ENCODE results near the gene EIF1AD. TPM values are rescaled to one million over a fixed set of nuclear protein-coding genes. Genes with fewer than 3 reads are reported as not detected.
"Not testable (repeated sequence)": the region's sequence is repeated elsewhere in the genome, so short reads cannot be mapped to it uniquely, and the experiment has no call there.

The EIF1AD gene
- total RNA-seq, 4 donors from 2014 or later = 24.6 to 58.2 (median 28.8) TPM

DNA sequence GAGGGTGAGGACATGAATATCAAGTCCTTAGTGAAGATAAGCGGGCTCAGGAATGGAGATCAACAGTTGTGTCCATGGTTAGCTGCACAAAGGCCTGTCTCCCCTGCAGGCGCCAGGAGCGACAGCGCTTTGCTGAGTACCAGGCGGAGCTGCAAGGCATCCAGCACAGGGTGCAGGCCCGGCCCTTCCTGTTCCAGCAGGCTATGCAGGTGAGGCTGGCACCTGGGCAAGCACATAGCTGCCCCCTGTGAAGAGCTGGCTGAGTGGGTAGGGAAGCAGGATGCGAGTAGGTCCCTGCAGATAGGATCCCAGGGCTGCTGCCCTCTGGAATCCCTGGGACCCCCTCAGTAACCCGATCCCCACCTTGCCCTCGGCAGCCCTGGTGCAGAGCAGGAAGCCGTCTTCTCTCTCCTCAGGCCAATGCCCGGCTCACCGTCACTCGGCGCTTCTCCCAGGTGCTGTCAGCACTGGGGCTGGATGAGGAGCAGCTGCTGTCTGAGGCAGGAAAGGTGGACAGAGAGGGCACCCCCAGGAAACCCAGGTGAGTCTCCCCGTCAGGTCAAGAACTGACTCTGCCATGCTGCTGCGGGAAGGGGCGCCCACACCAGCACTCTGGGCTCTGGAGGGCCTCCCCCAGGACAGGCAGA, 43.1 kb downstream of the EIF1AD start:
- ATAC-seq (ENCODE audit: low FRiP score) (no peak), DNase-seq (ENCODE audit: low spot score) (no peak)
- TF ChIP-seq, protein P1, sequence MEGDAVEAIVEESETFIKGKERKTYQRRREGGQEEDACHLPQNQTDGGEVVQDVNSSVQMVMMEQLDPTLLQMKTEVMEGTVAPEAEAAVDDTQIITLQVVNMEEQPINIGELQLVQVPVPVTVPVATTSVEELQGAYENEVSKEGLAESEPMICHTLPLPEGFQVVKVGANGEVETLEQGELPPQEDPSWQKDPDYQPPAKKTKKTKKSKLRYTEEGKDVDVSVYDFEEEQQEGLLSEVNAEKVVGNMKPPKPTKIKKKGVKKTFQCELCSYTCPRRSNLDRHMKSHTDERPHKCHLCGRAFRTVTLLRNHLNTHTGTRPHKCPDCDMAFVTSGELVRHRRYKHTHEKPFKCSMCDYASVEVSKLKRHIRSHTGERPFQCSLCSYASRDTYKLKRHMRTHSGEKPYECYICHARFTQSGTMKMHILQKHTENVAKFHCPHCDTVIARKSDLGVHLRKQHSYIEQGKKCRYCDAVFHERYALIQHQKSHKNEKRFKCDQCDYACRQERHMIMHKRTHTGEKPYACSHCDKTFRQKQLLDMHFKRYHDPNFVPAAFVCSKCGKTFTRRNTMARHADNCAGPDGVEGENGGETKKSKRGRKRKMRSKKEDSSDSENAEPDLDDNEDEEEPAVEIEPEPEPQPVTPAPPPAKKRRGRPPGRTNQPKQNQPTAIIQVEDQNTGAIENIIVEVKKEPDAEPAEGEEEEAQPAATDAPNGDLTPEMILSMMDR (IDR thresholded peaks at IDR 0.05) = no peak

DNA sequence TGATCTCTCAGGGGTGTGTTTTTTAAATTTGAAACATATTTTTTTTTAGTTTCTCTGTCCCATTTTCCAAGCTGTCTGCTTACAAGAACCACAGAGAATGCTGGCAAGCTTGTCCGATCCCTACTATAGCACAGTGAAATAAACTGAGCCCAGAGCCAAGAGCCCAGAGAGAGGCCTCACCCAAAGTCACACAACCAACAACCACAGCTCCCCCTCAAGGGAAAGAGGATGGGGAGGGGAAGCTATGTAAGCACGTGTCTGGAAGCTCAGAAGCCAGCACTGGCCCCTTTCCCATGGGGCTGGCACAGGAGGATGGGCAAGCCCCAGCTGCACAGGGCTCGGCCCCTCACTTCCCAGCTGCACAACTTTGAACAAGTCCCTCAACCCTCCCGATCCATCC, 43.7 kb downstream of the EIF1AD start:
- TF ChIP-seq, protein P1 (IDR thresholded peaks at IDR 0.05) = no peak
- no peak for ATAC-seq (ENCODE audit: low FRiP score)
- DNase-seq (ENCODE audit: low spot score) = no peak

DNA sequence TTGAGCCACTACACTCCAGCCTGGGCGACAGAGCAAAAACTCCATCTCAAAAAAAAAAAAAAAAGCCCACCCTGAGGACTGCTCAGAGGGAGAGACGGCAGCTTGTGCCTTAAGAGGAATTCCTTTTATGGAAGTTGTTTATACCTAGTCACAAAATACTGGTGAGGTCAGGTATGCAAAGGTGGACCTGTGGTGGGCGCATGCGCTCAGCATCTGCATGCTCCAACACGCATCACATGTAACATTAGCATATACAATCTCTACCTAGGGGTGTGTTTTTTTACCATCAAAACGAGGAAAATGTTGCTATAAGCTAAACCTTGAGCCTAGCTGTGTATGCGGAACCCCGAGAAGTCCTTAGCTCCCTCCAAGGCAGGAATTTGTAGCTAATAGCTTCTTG, 47.2 kb downstream of the EIF1AD start:
- TF ChIP-seq, protein P1 (IDR thresholded peaks at IDR 0.05) = no peak
- DNase-seq (ENCODE audit: low spot score) (no peak), ATAC-seq (ENCODE audit: low FRiP score) (no peak)

DNA sequence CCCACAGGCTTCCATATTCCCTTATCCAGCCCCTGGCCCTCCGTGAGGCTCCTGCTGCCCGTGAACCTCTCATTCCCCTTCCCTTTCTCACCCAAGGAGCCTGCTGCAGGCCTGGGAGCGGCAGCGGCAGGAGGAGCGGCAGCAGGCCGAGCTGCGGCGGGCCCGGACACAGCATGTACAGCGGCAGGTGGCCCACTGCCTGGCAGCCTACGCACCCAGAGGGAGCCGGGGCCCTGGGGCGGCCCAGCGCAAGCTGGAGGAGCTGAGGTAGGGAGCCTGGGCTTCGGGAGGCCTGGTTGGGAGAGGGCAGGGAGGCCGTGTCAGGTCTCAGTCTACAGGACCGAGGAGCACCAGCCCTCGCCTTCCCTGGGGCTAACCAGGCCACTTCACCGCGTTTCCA, 48.5 kb downstream of the EIF1AD start:
- ATAC-seq (ENCODE audit: low FRiP score) (no peak), DNase-seq (ENCODE audit: low spot score) (no peak)
- TF ChIP-seq, protein P1 (IDR thresholded peaks at IDR 0.05) = no peak

DNA sequence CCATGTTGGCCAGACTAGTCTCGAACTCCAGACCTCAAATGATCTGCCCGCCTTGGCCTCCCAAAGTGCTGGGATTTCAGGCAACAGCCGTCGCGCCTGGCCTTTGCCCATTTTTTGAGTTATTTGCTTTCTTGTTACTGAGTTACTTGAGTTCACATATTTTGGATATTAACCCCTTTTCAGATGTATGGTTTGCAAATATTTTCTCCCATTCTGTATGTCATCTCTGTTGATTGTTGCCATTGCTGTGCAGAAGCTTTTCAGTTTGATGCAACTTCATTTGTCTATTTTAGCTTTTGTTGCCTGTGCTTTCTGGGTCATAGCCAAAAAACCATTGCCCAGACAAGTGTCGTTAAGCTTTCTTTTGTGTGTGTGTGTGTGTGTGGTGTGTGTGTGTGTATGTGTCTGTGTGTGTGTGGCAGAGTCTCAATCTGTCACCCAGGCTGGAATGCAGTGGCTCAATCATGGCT, 49.9 kb downstream of the EIF1AD start:
- ATAC-seq (ENCODE audit: low FRiP score) (no peak), DNase-seq (ENCODE audit: low spot score) (no peak)
- TF ChIP-seq, protein P1 (IDR thresholded peaks at IDR 0.05) = no peak

DNA sequence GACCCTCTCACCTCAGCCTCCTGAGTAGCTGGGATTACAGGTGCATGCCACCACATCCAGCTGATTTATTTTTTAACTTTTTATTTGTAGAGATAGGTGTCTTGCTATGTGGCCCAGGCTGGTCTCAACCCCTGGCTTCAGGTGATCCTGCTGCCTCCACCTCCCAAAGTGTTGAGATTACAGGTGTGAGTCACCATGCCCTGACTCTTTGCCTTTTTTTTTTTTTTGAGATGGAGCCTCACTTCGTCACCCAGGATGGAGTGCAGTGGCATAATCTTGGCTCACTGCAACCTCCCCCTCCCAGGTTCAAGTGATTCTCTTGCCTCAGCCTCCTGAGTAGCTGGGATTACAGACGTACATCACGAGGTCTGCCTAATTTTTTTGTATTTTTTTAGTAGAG, 50.3 kb downstream of the EIF1AD start:
- not testable (repeated sequence) for DNase-seq (ENCODE audit: low spot score); ATAC-seq (ENCODE audit: low FRiP score)

DNA sequence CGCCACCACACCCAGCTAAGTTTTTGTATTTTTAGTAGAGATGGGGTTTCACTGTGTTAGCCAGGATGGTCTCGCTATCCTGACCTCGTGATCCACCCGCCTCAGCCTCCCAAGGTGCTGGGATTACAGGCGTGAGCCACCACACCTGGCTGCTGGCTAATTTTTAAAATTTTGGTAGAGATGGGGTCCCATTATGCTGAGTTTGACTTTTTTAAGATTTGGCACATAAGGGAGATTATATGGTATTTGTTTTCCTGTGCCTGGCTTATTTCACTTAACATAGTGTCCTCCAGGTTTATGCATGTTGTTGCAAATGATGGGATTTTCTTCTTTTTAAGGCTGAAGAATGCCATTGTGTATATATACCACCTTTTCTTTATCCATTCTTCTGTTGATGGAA, 51.2 kb downstream of the EIF1AD start:
- ATAC-seq (ENCODE audit: low FRiP score); DNase-seq (ENCODE audit: low spot score): not testable (repeated sequence)

DNA sequence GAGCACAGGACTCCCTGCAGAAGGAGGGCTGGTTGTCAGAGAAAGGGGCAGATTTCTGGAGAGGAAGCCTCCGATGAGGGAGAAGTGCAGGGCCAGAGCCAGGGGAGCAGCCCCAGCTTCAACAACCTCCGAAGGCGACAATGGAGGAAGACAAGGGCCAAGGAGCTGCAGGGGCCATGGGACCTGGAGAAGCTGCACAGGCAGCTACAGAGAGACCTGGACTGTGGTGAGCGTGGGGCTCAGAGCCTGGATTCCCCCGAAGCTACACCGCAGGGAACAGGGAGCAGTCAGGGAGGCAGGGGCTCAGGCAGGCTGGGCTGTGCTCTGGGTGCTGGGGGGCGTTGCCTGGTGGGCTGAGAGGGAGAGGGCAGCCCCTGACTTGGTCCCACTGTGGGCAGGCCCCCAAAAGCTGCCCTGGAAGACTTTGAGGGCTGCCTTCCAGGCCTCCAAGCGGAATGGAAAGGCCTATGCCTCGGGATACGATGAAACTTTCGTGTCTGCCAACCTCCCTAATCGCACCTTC, 54.3 kb downstream of the EIF1AD start:
- no peak for DNase-seq (ENCODE audit: low spot score)
- ATAC-seq (ENCODE audit: low FRiP score) = no peak
- TF ChIP-seq, protein P1 (IDR thresholded peaks at IDR 0.05) = no peak

All from omental fat pad (tissue), 4 donors.